ENCODE data around the gene WT1. TPM values are rescaled to one million over a fixed set of nuclear protein-coding genes. Genes with fewer than 3 reads are reported as not detected.
A peak's percentile ranks its signal among the peaks of the same experiment; 100 is the strongest.

Gene WT1
- polyA plus RNA-seq, 1 donor from 2014 or later: not detected

DNA sequence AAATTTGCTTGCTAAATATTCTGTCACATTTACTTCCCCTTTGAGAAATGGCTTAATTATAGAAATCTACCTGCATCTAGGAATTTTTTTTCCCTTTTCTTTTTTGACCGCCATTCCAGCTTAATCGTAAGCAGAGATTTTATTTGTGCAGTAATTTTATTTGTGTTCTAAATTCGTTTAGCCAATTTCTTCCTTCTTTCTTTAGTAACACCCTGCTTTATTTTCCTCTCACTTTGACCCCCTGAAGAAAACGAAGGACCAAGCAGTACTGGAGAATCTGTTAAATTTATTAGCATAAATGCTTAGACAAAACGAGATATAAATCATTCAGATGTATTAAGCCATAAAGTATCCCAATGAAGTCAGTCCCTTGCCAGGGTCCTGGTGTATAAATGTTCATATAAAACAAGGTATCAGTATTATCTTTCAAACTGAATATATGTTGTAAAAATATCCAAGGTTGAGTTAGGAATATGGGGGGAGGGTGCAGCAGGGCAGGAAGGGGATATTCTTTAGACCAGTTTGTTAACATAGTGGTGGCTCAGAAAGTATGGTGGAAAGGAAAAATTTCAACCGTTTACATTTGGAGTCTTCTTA lies 5.1 kb upstream of the WT1 start:
- Histone ChIP-seq H3K4me2 (ENCODE audit: low read length) (no peak overlapping the region), H3K9ac (ENCODE audit: low read length) (no peak overlapping the region), H3K9me2 (ENCODE audit: insufficient read depth, low read length) (no peaks in the 10 kb centered on the region), H3K4me3 (ENCODE audit: low read length) (no peak overlapping the region), H3K9me3 (ENCODE audit: low read length) (no peaks in the 10 kb centered on the region), H3K79me2 (replicated peaks; ENCODE audit: insufficient read depth, low read length) (no peaks in the 10 kb centered on the region), H3K27ac (ENCODE audit: low read length) (no peak overlapping the region), H4K20me1 (ENCODE audit: insufficient read depth) (no peaks in the 10 kb centered on the region), H3F3A (ENCODE audit: insufficient read depth, low read length, poor library complexity, severe bottlenecking) (no peaks in the 10 kb centered on the region), H3K36me3 (ENCODE audit: insufficient read depth, low read length) (no peaks in the 10 kb centered on the region), H2AFZ (ENCODE audit: low read depth, low read length) (no peak overlapping the region), H3K27me3 (ENCODE audit: insufficient read depth, low read depth, low read length) (peaks cover 88% of the 10 kb centered on the region)
- peak; percentile 76 for TF ChIP-seq POLR2AphosphoS5 (IDR thresholded peaks at IDR 0.05)
- no peak for TF ChIP-seq SMC3 (conservative IDR thresholded peaks at IDR 0.05; ENCODE audit: poor library complexity)
- no peak for TF ChIP-seq TAF1 (IDR thresholded peaks at IDR 0.05; ENCODE audit: low read depth)
- TF ChIP-seq, protein P1, sequence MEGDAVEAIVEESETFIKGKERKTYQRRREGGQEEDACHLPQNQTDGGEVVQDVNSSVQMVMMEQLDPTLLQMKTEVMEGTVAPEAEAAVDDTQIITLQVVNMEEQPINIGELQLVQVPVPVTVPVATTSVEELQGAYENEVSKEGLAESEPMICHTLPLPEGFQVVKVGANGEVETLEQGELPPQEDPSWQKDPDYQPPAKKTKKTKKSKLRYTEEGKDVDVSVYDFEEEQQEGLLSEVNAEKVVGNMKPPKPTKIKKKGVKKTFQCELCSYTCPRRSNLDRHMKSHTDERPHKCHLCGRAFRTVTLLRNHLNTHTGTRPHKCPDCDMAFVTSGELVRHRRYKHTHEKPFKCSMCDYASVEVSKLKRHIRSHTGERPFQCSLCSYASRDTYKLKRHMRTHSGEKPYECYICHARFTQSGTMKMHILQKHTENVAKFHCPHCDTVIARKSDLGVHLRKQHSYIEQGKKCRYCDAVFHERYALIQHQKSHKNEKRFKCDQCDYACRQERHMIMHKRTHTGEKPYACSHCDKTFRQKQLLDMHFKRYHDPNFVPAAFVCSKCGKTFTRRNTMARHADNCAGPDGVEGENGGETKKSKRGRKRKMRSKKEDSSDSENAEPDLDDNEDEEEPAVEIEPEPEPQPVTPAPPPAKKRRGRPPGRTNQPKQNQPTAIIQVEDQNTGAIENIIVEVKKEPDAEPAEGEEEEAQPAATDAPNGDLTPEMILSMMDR (IDR thresholded peaks at IDR 0.05; ENCODE audit: poor library complexity, severe bottlenecking): no peak
- TF ChIP-seq RAD21 (conservative IDR thresholded peaks at IDR 0.05): no peak
- no peak for TF ChIP-seq EZH2 (IDR thresholded peaks at IDR 0.05; ENCODE audit: borderline replicate concordance, insufficient read depth, low read length, poor library complexity, severe bottlenecking)

DNA sequence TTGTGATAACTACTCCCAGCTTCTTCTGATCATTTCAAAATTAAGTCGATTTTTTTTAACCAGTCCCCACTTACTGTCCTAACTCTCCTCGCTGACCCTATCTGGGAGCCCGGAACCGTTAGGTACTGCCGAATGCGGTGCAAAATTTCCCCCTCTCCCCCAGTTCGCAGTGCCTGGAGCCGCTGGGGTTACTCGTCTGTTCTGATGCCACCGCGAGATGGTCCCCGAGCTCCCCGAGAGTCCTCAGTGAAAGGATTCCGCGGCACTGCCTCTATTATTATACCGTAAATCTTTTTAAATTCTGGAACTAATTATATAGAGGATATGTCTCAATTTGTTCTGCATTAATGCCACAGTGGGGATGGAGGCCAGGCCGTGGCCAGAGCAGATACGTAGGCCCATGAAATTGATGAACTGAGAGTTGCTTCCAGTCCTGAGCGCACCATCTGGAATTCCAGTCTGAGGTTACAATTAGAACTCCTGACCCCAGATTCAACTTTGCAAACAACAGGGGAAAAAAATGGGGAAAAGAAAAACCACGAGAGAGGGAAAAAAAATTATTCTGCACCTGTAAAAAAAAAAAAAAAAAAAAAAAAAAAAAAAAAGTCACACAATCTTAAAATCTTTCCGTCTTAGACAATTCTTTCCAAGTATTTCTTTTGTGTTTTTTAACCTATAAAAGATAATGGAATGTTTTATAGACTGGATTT lies 4.3 kb upstream of the WT1 start:
- no peaks in the 10 kb centered on the region for H3K79me2 ChIP-seq (replicated peaks; ENCODE audit: insufficient read depth, low read length)
- no peak overlapping the region for H3K4me3 ChIP-seq (ENCODE audit: low read length)
- TF ChIP-seq EP300 (conservative IDR thresholded peaks at IDR 0.05; ENCODE audit: poor library complexity, severe bottlenecking): no peak
- TF ChIP-seq POLR2AphosphoS5 (IDR thresholded peaks at IDR 0.05): peak; percentile 31
- TF ChIP-seq TAF1 (IDR thresholded peaks at IDR 0.05; ENCODE audit: low read depth): no peak
- no peaks in the 10 kb centered on the region for H3K36me3 ChIP-seq (ENCODE audit: insufficient read depth, low read length)
- H3F3A ChIP-seq (ENCODE audit: insufficient read depth, low read length, poor library complexity, severe bottlenecking): no peaks in the 10 kb centered on the region
- H3K9ac ChIP-seq (ENCODE audit: low read length): no peak overlapping the region
- H3K27ac ChIP-seq (ENCODE audit: low read length): no peak overlapping the region
- H2AFZ ChIP-seq (ENCODE audit: low read depth, low read length): no peak overlapping the region
- H3K9me3 ChIP-seq (ENCODE audit: low read length): no peaks in the 10 kb centered on the region
- no peaks in the 10 kb centered on the region for H3K9me2 ChIP-seq (ENCODE audit: insufficient read depth, low read length)
- peaks cover 94% of the 10 kb centered on the region for H3K27me3 ChIP-seq (ENCODE audit: insufficient read depth, low read depth, low read length)
- no peak overlapping the region for H3K4me2 ChIP-seq (ENCODE audit: low read length)
- H4K20me1 ChIP-seq (ENCODE audit: insufficient read depth): no peaks in the 10 kb centered on the region

DNA sequence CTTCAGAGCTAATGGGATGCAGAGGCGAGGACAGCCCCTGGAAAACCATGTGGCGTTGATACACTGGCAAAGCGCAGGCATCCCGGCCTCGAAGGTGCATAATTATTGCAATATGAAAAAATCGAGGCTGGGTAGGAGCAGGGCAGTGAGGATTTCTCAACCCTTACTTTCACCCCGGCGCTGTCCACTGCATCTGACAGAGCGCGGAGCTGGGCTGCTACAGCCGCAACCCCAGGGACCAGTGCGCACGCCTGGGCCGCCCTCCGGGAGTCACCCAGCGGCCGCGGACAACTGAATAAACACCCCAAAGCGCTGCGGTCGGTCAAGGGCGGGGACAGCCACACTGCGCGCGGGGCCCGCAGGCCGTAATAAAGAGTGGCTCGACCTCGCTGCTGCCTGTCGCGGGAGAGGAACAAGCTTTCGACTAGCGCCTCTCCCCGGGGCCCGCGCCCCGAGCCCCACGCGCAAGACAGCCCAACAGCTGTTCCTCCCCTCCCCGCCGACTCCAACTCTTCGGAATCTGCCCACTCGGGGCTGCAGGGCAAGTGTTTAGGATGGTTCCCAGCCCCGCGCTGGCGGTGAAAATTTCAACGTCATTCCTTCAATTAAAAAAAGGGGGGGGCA lies 3.6 kb upstream of the WT1 start:
- H3F3A ChIP-seq (ENCODE audit: insufficient read depth, low read length, poor library complexity, severe bottlenecking): no peaks in the 10 kb centered on the region
- no peak overlapping the region for H3K27ac ChIP-seq (ENCODE audit: low read length)
- H3K79me2 ChIP-seq (replicated peaks; ENCODE audit: insufficient read depth, low read length): no peaks in the 10 kb centered on the region
- H3K4me3 ChIP-seq (ENCODE audit: low read length): no peak overlapping the region
- H4K20me1 ChIP-seq (ENCODE audit: insufficient read depth): no peaks in the 10 kb centered on the region
- H3K9me3 ChIP-seq (ENCODE audit: low read length): no peaks in the 10 kb centered on the region
- no peak overlapping the region for H3K9ac ChIP-seq (ENCODE audit: low read length)
- no peak overlapping the region for H2AFZ ChIP-seq (ENCODE audit: low read depth, low read length)
- peaks cover 99% of the 10 kb centered on the region for H3K27me3 ChIP-seq (ENCODE audit: insufficient read depth, low read depth, low read length)
- no peak overlapping the region for H3K4me2 ChIP-seq (ENCODE audit: low read length)
- H3K9me2 ChIP-seq (ENCODE audit: insufficient read depth, low read length): no peaks in the 10 kb centered on the region
- no peaks in the 10 kb centered on the region for H3K36me3 ChIP-seq (ENCODE audit: insufficient read depth, low read length)
- TF ChIP-seq TAF1 (IDR thresholded peaks at IDR 0.05; ENCODE audit: low read depth): no peak
- TF ChIP-seq POLR2AphosphoS5 (IDR thresholded peaks at IDR 0.05): peak; percentile 31
- peak; percentile 79 for TF ChIP-seq EZH2 (IDR thresholded peaks at IDR 0.05; ENCODE audit: borderline replicate concordance, insufficient read depth, low read length, poor library complexity, severe bottlenecking)
- TF ChIP-seq RAD21 (conservative IDR thresholded peaks at IDR 0.05): no peak

All from neural cell (in vitro differentiated cells).